IMR-90 (cell line): ENCODE data around the gene HOXA5. TPM values are rescaled to one million over a fixed set of nuclear protein-coding genes. Genes with fewer than 3 reads are reported as not detected.

Experiments used
- ELK1 ChIP-seq: fragments of 150-350 bp; IDR thresholded peaks from 2 replicates; pipeline ENCODE4 v1.6.1; 2016; ENCODE audit warnings: low read depth, mild to moderate bottlenecking, low read length, moderate library complexity, borderline replicate concordance
- NFE2L2 ChIP-seq: fragments of 150-350 bp; IDR thresholded peaks from 2 replicates; pipeline ENCODE4 v1.6.1; 2016; ENCODE audit warnings: low read depth, mild to moderate bottlenecking, low read length
- POLR2A ChIP-seq: IDR thresholded peaks from 2 replicates; pipeline ENCODE4 v1.6.1; 2012; ENCODE audit warnings: mild to moderate bottlenecking, low read depth, low read length
- polyA plus RNA-seq, 3 experiments: library from polyadenylated mRNA; depleted of rRNA; stranded (reverse); fragments of >200 nt; gene quantifications; 2 replicates each; pipeline ENCODE4 v1.2.3, GENCODE V29; 2012; ENCODE audit warnings: low replicate concordance in 1 of 3
- total RNA-seq: library from RNA; depleted of rRNA; stranded (reverse); fragments of >200 nt; gene quantifications from 2 replicates; pipeline ENCODE4 v1.2.3, GENCODE V29; 2012

Gene HOXA5
- total and polyA plus RNA-seq, 2 of the 4 experiments (the other 2 are of a cell fraction), result 19.9 to 29.4 TPM

GRCh38 chr7:27188386-27189294, 45.2 kb upstream of the HOXA5 start (continued):
- no peak for TF ChIP-seq ELK1
- TF ChIP-seq NFE2L2, result no peak
- no peak for TF ChIP-seq POLR2A
